ENCODE measurements around the gene IL26.
"Not testable (repeated sequence)": the region's sequence is repeated elsewhere in the genome, so short reads cannot be mapped to it uniquely, and the experiment has no call there.

IL26 gene

DNA sequence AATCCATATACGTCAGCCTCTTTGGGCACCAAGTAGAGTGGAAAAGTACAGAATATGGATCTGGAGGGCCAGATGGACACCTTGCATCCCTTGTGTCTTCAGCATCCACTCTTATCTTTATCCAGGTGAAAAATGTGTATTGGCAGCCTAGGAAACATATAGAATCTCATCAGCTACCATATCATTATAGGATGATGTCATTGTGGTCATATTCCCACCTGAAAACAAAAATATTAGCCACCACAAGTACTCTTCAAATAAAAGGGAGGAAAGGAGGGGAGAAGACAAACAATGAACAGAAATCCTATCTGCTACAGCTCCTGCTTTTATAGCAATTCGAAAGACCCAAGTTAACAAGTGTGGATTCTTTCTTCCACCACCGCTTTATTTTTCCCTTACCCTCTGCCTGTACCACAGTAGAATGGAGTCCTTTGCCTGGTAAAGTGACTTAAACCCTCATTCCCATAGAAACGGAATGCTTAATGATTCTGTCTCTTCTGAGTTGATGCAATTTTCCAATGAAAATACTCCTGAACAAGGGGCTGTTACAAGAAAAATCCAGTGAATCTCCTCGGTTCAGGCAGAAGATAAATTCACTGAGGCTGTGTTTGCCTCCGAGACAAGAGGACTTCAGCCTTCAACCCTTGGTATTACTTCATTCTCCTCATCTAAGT lies 13.8 kb upstream of the IL26 start:
- DNase-seq, result no peak

DNA sequence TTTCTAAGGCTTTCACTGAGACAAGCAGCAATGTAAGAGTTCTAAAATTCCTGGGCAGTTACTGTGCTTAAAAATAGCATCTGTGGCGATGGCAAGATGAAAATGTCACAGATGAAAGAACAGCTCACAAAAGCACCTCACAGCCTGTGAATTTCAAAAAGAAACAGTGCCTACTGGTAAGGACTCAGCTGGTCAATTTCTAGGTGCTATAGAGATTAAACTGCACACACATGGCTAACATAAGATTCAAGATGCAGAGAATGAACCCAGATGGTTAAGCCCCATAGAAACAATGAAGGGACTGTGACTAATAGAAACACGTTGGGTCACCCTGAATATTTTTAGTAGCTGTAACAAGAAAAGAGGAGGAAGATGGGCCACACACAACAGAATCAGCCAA lies 12.0 kb upstream of the IL26 start:
- no peak for DNase-seq

DNA sequence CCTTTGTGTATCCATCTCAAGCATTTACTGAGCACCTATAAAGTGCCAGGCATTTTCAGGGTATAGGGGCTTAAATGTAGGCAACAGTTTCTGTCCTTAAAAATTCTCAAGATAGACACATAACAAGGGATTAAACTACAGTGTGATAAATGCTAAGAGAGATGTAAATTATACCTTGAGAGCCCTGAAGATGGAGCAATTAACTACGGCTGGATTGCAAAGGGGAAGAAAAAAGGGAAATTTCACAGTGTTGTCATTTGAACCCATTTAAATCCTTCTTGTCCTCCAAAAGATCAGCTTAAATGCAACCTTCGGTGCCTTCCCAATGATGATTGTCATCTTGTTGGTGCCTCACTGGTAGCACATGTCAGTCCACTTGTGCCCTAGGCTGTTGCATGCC lies 11.5 kb upstream of the IL26 start:
- DNase-seq, result no peak

DNA sequence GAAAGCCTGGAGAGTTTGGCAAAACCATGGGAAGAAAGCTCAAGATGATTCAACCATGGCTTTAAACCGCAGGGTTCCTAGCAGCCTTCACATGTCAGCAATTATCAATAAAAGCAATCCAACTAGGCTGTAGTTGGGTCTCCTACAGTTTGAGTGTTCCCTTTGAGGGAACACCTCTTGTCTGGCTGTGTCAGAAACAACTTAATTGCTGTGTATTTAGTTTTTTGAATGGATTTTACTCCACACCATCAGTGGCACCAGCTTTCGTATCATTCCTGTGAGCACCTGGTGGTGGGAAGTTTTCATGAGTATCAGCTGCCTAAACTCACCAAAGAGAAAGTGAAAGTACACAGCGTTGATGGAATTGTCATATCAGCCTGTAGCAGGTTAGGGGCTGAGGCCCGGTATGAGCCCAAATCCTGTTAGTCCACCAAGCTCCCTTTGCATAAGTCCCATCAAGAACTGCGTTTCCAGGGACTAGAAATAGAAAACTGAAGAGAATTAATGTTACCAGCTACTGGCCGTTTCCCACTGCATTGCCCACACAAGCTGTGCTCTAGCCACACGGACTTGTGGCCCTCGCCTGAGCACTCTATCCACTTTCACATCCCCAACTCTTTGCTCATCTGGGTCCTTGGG lies 10.9 kb upstream of the IL26 start:
- DNase-seq, result no peak

DNA sequence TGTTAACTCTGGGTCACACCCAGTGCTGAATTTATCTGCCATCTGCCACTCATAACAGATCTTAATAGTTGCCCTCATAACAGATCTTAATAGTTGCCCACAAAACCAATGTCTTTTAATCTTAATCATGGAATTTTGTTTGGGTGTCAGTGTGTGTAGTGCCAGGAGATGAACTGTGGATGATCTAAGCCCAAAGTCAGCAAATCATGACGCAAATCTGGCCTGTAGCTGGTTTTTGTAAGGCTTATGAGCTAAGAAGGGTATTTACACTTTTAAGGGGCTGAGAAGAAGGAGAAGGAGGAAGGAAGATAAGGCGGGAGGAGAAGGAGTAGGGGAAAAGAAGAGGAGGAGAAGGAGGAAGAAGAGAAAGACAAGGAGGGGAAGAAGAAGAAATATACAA lies 10.0 kb upstream of the IL26 start:
- DNase-seq, result no peak

DNA sequence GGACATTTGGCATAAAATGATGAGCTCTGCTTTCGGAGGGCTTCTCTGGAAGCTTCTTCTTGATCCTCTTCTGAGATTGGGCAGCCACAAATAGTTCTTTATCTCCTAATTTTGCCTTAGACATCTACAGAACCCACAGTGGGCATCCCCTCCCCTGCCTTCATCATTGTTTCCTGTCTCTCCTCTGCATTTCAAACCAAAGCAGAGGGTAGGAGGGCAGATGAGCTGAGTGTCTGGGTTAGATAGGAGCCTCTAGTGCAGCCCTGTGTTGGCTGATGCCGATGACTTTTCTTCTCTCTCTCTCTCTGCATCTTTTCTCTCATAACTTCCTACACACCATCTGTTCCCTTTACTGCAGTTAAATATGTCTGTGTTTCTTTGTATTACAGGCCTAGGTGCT lies 8.5 kb upstream of the IL26 start:
- DNase-seq, result no peak

DNA sequence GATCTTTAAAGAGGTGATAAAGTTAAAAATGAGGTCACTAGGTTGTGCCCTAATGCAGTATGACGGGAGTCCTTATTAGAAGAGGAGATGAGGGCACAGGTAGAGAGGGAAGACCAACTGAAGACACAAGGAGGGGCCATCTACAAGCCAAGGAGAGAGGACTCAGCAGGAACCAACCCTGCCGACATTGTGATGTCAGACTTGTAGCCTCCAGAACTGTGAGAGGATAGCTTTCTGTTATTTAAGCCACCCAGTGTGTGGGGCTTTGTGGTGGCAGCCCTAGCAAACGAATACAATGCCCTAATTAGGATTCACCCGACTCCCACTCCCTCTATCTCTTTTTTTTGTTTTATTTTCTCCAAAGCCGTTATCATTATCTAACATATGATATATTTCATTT lies 7.9 kb upstream of the IL26 start:
- no peak for DNase-seq

DNA sequence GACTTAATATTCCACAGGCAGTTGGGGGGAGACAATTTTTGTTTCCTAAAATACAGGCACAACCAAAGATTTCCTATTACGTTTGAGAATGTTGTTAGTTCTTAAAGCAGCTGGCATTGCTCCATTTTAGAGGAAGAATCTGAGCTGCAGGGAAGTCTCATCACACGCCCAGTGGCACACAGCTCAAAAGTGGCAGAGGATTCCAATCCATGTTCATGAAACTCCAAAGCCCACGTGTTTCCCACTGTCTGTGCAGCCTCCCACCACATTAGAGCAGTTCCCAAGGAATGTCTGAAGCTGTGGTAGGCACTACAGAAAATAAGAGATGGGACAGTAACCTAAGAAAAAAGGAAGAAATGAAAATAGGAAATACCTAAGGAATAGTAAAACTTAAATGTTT lies 6.1 kb upstream of the IL26 start:
- no peak for DNase-seq

DNA sequence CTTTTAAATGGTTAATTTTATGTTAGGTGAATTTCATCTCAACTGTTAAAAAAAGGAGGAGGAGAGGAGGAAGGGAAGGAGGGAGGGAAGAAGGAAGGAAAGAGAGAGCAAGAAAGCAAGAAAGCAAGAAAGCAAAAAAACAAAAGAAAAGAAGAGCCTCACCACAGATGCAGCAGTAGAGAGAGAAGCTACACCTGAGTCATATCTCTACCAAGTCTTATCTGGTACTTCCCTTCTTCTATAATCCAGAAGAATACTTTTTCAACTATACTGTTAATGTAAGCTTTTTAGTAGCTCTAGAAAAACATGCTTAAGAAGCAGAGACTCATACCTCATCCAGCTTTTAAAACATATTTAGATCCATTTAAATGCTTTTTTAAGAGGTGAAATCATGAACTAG lies 5.6 kb upstream of the IL26 start:
- no peak for DNase-seq

DNA sequence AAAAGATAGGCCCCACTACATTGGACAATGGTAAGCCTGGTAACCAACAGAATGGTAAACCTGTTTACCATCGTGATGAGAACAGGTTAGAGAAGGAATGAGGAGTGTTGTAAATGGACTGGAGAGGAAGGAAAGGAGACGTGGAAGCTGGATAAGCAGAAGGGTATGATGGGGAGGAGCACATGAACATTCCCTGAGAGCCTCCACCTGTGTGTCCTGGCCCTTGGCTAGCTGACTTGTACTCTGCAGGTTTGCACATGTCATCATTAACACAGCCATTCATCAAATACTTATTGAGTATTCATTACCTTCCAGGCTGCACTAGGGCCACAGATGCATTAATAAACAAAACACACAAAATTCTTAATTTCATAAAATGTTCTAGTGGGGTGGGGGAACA lies 4.3 kb upstream of the IL26 start:
- no peak for DNase-seq

DNA sequence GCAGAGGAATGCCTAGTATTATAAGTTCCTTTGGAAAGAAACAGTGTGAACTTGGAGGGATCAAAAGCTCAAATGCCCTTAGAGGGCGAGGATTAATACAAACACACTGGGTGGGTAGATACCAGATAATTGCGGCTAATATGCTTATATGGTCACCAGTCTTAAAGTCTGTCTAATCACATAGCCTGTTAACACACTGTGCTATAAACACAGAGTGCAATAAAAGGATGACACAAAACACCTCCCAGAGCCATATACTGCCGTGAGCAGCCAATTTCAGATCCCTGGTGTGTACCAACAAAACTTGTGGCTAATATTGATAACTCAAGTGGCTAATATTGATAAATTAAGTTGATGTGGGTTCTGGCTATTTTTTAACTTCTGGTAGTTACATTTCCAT lies 1.7 kb upstream of the IL26 start:
- DNase-seq, result no peak

DNA sequence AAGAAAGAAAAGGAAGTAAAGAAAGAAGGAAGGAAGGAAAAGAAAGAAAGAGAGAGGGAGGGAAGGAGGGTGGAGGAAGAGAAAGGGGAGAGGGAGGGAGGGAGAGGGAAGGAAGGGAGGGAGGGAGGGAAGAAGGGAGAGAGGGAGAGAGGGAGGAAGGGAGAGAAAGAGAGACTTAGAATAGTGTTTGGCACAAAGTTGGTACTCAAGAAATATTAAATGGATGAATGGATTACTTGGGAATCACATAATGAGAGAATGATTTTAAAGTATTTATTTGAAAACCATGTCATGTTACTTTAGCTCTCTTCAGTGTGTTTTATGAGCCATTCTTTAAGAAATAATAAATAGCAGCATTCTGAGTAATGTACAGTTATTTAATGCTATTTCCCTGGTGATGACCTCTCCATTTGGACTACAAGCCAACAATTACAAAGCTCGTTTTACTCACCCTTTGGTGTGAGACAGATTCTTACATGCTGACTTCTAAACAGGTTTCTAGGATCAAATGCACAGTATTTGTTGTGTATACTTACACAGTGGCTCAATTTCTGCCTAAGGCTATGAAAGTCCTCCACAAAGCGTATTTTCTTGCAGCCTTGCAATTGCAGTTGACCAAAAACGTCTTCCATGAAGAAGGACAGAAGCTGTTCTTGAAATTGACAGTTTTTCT lies 861 bp downstream of the IL26 start:
- DNase-seq, result peak; percentile 70

DNA sequence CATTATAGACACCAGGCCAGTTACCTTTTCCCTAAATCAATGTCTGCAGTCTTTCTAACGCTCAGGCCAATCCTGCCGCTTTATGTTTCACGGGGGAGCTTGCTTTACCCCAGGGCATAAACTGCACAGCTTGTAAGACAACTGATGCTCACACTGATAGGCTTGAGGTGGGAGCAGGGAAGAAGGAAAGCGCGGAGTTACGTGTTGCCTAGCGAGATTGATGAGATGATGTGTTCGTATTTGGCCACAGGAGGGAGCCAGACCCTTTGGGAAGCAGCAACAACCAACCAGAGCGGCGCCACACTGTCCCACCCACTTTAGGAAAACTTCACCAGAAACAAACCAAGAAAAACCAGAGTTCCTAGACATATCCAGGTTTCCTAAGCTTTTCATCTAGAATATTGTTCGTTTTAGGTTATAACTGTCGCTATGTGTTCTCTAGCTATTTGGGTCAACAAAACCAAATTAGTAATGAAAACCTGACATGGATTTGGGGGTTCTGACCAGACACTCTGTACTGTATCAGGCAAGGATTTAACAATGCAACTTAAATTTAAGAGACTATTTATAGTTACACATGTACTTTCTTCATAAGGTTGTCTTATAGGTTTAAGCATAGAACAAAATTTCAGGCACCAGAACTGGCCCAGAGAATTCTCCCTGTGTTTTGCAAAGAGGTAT lies 2.4 kb downstream of the IL26 start:
- peak; percentile 85 for DNase-seq

DNA sequence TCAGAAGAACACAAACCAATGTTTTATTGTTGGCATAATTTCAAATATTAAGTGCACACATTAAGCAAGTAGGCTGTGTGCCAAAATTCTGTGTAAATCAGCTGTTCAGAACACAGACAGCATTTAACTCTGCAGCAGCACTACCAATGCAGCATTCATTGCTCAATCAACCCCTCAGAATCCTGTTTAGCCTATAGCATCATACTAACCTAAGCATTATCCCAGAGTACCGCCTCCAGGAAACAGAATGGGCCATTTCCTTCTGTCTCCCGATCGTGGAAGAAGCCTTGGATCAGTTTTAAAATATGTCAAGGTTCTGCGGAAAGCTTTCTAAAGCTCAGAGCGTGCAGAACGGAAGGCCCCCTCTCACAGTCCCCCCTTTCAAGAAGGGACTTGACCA lies 3.3 kb downstream of the IL26 start:
- DNase-seq, result peak; percentile 31

DNA sequence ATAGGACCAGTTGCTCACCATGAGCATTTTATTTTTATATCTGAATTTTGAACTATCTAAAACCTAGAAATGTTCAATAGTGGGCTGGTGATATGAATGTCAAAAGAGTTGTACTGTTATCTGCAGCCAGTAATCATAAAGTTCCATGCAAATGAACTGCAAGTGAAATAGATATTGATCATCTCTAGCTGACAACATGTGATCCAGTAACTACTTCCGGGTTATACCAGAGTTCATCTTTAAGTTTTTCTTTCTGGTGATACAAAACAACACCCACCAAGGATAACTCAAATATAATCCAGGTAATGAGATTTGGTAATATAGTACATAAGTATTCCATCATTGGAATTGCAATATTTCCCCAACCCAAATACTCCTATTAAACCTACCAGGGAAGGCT lies 4.1 kb downstream of the IL26 start:
- no peak for DNase-seq

DNA sequence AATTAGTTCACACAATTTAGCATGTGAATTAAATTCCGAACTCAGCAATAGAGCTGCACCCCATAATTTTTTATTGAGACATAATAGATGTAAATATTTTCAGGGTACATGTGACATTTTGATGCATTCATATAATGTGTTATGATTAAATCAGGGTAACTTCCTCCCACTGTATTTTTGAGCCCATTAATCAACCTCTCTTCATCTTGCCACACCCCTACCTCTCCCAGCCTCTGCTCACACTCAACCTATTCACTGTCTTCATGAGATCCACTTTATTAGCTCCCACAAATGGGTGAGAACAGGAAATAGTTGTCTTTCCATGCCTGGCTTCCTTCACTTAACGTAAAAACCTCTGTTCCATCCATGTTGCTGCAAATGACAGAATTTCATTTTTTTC lies 14.7 kb downstream of the IL26 start:
- no peak for DNase-seq

DNA sequence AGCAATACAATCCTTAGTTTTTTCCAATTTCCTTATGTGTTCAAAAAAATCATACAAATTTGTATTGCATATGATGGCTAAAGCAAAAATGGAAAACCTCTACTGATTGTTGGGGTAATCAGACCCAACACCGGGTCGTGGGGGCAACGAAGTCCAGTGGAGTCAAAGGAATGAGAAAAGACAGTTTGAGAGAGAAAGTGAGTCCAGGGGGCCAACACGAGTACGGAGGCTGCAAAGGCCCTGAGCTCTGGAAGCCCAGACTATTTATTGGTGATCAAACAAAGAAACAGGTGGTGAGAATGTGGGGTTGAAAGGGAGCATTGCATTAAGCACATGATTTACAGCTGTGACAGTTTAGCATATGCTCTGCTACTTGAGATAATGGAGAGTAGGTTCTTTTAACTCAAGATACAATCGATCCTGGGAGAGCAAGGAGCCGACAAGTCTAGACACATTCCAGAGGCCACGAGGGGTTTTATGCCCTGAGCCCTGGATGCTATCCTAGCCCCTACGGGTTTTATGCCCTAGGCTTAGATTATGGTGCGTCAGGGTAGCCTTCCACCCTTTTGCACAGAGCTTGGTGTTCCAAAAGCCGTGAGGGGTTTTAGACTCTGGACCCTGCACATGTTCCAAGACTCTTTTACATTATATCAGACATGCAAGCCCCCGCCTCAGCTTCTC lies 16.4 kb downstream of the IL26 start:
- not testable (repeated sequence) for DNase-seq

DNA sequence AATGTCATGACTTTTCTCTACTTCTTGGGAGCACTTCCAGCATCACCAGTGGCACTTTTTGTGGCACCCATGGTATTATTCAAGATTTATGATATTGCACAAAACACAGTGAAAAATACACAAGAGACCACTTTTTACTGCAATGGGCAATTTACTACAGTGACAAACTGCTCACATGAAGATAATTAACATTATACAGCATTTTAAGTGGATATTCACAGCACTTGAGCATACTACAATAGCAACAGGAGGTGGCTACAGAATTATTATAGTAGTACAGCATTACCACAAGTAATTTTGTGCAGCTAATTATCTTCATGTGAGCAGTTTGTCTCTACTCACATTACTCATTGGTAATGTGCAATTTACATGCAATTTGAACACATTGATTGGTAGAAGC lies 18.3 kb downstream of the IL26 start:
- DNase-seq, result no peak

DNA sequence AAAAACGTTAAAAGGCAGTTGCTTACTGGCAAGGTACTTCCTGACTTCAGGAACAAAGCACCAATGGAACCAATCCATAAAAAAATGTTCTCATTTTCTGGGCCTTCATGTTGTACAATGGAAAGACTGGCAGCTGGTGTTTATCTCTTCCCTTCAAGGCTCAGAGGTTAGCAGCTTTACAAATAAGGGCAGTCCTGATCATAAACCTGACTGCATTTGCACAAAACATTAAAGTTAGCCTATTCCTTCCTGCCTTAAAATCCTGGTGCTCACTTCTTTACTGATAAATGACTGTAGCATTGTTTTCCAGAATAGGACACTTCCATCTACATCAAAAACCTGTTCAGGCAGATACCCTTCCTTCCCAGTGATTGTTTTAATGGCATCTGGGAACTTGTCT lies 19.2 kb downstream of the IL26 start:
- no peak for DNase-seq

DNA sequence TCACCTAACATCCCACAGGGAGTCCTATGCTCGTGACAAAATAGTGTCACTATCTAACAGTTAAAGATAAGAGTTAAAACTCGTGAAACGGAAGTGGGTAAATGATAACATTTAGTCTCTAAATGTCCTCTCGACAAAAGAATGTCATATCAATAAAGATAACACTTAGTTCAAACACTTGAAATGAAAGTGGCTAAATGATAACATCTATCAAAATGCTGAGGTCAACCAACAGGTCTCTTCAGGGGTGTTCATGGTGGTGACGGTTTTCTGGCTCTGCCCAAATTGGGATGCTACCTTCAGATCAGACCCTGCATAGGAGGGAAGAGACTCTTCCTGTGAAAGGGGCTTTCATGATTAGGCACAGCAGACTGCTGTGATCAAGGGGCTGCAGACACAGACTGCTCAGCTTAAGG lies 22.1 kb downstream of the IL26 start:
- DNase-seq, result no peak

DNA sequence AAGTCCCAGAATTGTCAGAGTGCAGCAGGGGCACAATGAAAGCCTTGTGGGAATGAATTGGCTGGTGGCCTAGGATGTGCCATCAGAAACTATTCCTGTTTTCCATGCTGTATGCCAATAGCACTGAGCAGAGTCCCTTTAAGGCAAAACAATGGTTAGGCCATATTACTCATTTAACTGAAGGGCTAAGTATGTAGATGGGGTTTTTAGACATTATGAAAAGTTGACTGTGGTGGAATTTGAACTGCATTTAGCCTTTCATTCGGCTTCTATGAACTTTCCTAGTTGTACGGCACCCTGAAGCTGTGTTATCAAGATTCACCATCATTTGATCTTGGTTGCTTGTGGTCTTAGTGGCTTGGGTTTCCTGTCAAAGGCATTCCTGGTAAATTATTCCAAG lies 24.8 kb downstream of the IL26 start:
- DNase-seq, result peak; percentile 39

DNA sequence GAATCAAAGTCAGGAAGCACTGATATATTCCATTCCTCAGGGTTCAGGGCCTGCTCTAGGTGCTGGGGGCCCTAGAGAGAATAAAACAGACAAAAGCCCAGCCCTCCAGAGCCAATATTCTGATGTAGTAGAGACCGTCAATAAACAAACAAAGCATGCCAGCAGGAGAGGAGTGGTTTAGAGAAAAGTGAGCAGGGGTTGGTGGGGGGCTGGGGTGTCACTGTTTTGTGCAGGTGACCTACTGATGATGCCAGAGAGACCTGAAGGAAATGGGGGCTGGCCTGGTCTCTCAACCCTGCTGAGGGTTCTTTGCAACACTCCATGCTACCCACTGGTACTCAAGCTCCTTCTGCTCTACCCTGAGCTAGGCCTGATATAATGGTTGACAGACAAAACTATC lies 26.5 kb downstream of the IL26 start:
- no peak for DNase-seq

DNA sequence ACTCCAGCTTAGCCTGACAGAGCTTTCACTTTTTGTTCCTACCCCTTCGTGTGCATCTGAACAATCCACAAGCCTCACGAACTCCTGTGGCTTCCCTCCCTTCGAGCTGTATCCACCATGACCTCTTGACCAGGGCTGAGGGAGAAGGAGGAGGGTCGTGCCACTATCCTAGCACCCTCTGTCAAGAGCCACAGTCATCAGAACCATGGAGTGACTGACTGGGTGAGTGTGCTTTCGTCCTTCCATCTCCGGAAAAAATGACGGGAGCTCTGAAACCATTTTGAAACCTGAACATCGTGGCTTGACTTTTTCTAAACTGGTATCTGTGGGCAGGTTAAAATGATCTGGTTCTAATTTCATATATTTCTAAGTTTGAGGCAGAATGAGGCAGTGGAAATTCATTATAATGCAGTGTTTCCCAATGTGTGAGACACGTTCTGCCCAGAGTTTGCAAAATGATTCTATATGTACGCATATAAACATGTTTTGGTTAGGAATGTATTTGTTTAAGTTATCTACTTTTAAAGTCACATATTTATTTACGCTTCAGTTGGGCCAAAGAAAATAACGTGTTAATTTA lies 27.0 kb downstream of the IL26 start:
- DNase-seq, result no peak

All from fibroblast of skin of right quadriceps (primary cell).